Panc1 (cell line): Measurements from ENCODE around the gene ANO9. TPM values are rescaled to one million over a fixed set of nuclear protein-coding genes. Genes with fewer than 3 reads are reported as not detected.
A peak's percentile ranks its signal among the peaks of the same experiment; 100 is the strongest.

Experiments used
- ATAC-seq: fragments of 200-7000 bp; cut with Tn5 transposase; 2 replicates; pipeline ENCODE4 v1.9.1; 2020; ENCODE audit warnings: mild to moderate bottlenecking, moderate library complexity
- BruUV-seq: library from RNA; stranded (reverse); fragments of 400-500 nt; replicated peaks from 2 replicates; lab custom pipeline; 2021; lab: Mats Ljungman, UMichigan
- CTCF ChIA-PET: fragments of 300-600 bp; sonication (Branson Sonifier 250); formaldehyde crosslinking; loops from one replicate; lab custom pipeline; 2022; ENCODE audit warnings: antibody characterized with exemption; lab: Charles Lee
- POLR2A ChIA-PET: fragments of 300-600 bp; sonication (Branson Sonifier 250); formaldehyde crosslinking; loops from one replicate; lab custom pipeline; 2022; ENCODE audit warnings: antibody characterized with exemption; lab: Charles Lee
- DNase-seq: peaks from one replicate; pipeline ENCODE4 v3.0.0-alpha.2; 2010; ENCODE audit warnings: low read depth, low spot score
- H3K27ac ChIP-seq: 2 replicates; pipeline ENCODE4 v1.5.1; 2011; ENCODE audit warnings: mild to moderate bottlenecking, low read length, inconsistent platforms
- H3K27me3 ChIP-seq: fragments of 200-500 bp; sonication (Bioruptor generic); 2 replicates; pipeline ENCODE4 v1.6.0; 2014; ENCODE audit warnings: low read length, inconsistent platforms; ENCODE audit not compliant: control insufficient read depth, insufficient read depth
- H3K36me3 ChIP-seq: fragments of 200-500 bp; sonication (Bioruptor generic); 2 replicates; pipeline ENCODE4 v1.5.1; 2014; ENCODE audit warnings: inconsistent platforms, mild to moderate bottlenecking, low read length, moderate library complexity; ENCODE audit not compliant: control insufficient read depth, insufficient read depth
- H3K4me1 ChIP-seq: 2 replicates; pipeline ENCODE4 v1.5.1; 2011; ENCODE audit warnings: inconsistent platforms, mild to moderate bottlenecking, low read length, moderate library complexity; ENCODE audit not compliant: control insufficient read depth, insufficient read depth
- H3K4me3 ChIP-seq, 2 experiments: 2 replicates each; pipeline ENCODE4 v1.5.1; 2011 to 2012; ENCODE audit warnings: low read depth in 2 of 2, low read length in 2 of 2, mild to moderate bottlenecking in 2 of 2, inconsistent platforms in 1 of 2, moderate library complexity in 1 of 2
- H3K9me3 ChIP-seq: fragments of 200-500 bp; sonication (Bioruptor generic); 2 replicates; pipeline ENCODE4 v1.5.1; 2014; ENCODE audit warnings: low read depth, mild to moderate bottlenecking, inconsistent platforms, low read length, moderate library complexity; ENCODE audit not compliant: control insufficient read depth, insufficient read depth
- POLR2AphosphoS5 ChIP-seq: IDR thresholded peaks from 2 replicates; pipeline ENCODE4 v1.6.1; 2012; ENCODE audit warnings: mild to moderate bottlenecking, low read depth, low read length, moderate library complexity
- SIN3A ChIP-seq: IDR thresholded peaks from 2 replicates; pipeline ENCODE4 v1.6.1; 2012; ENCODE audit warnings: low read depth, mild to moderate bottlenecking, low read length, moderate library complexity, borderline replicate concordance; ENCODE audit not compliant: insufficient read depth
- TCF7L2 ChIP-seq: IDR thresholded peaks from 2 replicates; pipeline ENCODE4 v1.6.1; 2011; ENCODE audit warnings: mild to moderate bottlenecking, low read depth, low read length, inconsistent platforms
- in situ Hi-C: cut with HindIII; loops from 2 replicates; pipeline ENCODE4 v1.10.0; 2016; ENCODE audit warnings: low sequenced_read_pairs, low pct_unique_long_range_greater_than_20kb
- intact Hi-C: fragments of 100-400 bp; cut with micrococcal nuclease; formaldehyde crosslinking; loops from one replicate; pipeline ENCODE4 v1.10.0; 2022; ENCODE audit not compliant: unreplicated experiment
- total RNA-seq: library from RNA; stranded (reverse); gene quantifications from one replicate; pipeline ENCODE4 v1.2.1, GENCODE V29; 2021; ENCODE audit not compliant: unreplicated experiment
- TF ChIP-seq, protein P1 (sequence below): fragments of 450-650 bp; IDR thresholded peaks from 2 replicates; pipeline ENCODE4 v1.5.1; 2017; ENCODE audit warnings: mild to moderate bottlenecking
- TF ChIP-seq, protein P2 (sequence below), 2 experiments: IDR thresholded peaks; 2 replicates each; pipeline ENCODE4 v1.6.1; 2011 to 2012; ENCODE audit warnings: low read depth in 2 of 2, control low read depth in 1 of 2, low read length in 1 of 2, mild to moderate bottlenecking in 1 of 2, moderate library complexity in 1 of 2; ENCODE audit not compliant: insufficient read depth in 1 of 2

Gene ANO9
- total RNA-seq, 1 experiment from 2014 or later, result 61.4 TPM

DNA sequence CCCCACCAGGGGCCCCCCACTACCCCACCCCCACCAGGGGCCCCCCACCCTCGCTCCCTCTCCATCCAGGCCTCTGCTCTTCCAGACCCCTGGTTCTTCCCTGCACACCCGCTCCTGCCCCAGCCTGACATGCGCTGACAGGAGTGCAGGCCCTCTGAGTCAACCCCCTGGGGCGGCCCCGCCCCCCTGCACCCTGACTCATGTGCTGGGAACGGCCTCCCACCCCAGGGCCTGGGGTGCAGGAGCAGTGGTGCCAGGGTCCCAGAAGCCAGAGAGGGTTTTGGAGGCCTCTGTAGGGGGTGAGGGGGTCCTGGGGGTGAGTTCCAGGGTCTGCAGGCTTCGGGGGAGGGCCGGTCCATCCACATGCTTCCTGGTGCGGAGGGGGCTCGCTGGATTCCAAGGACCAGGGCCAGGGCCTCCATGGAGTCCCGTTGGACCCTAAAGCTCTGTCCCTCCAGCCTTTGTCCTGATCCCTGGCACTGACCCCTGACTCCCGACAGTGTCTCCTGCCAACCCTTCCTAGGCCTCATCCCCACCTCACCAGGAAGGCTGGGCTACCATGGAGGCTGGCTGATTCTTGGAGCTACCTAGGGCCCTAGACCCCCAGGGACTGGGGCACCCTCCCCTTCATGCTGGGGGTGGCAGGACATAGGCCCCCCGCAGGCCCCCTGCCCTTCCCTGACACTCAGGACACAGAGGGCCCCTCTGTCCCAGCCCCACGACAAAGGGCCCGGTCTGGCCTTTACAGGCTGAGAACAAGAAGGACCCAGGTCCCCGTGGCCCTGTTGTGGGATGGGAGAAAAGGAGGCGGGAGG, 48.4 kb downstream of the ANO9 start:
- ATAC-seq (peak; percentile 70), DNase-seq (no peak)
- intact Hi-C loops (loop anchor here (5.0 kb wide), 1 partner anchor 54 kb away; no protein-coding TSS in a partner anchor), in situ Hi-C loops (no loop called here)
- Histone ChIP-seq H3K27me3 (no peaks in the 10 kb centered on the region), H3K36me3 (no peaks in the 10 kb centered on the region), H3K4me1 (peaks cover 51% of the 10 kb centered on the region), H3K9me3 (no peaks in the 10 kb centered on the region), H3K27ac (peak overlapping the region; percentile 97), H3K4me3 (peak overlapping the region; percentile 34 to 62)
- ChIA-PET CTCF (no interaction called here), POLR2A (no interaction called here)
- TF ChIP-seq TCF7L2 (no peak), SIN3A (no peak), POLR2AphosphoS5 (peak; percentile 46; the same call in 1 of the 2 replicates)
- TF ChIP-seq, protein P1, sequence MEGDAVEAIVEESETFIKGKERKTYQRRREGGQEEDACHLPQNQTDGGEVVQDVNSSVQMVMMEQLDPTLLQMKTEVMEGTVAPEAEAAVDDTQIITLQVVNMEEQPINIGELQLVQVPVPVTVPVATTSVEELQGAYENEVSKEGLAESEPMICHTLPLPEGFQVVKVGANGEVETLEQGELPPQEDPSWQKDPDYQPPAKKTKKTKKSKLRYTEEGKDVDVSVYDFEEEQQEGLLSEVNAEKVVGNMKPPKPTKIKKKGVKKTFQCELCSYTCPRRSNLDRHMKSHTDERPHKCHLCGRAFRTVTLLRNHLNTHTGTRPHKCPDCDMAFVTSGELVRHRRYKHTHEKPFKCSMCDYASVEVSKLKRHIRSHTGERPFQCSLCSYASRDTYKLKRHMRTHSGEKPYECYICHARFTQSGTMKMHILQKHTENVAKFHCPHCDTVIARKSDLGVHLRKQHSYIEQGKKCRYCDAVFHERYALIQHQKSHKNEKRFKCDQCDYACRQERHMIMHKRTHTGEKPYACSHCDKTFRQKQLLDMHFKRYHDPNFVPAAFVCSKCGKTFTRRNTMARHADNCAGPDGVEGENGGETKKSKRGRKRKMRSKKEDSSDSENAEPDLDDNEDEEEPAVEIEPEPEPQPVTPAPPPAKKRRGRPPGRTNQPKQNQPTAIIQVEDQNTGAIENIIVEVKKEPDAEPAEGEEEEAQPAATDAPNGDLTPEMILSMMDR, result no peak
- no TSS peak for BruUV-seq

DNA sequence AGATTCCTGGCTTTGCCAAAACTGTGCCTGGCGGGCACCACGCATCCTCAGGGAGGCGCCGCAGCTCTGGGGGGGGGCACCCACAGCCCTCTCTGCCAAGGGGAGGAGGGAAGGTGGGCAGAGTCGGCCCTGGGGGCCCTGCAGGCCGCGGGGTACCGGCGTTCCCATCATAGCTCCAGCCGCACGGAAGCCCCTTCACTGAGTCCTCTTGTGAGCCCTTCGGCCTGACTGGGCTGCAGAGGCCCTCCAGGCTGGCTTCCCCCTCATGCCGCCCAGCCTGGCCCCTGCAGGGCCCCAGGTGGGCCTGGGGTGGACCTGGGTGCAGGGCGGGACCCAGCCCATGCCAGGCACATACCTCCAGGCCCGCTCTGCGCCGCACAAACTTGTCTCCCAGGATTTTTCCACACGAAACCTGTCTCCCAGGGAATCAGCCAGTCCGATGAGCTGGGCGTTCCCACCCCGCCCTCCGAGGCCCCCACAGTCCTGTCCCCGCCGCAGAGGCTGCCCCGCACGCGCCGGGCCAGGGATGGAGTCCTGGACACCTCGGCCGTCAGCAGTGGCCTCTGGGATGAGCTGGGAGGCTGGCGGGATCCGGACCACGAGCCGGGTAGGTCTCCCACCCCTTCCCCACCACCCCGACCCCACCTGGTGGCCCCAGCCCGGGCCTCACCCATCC, 49.6 kb downstream of the ANO9 start:
- Histone ChIP-seq H3K27me3 (no peaks in the 10 kb centered on the region), H3K4me1 (peaks cover 51% of the 10 kb centered on the region), H3K36me3 (no peaks in the 10 kb centered on the region), H3K9me3 (no peaks in the 10 kb centered on the region), H3K27ac (no peak overlapping the region; the same call in 1 of the 2 replicates), H3K4me3 (no peak overlapping the region)
- ChIA-PET POLR2A (no interaction called here), CTCF (no interaction called here)
- TF ChIP-seq TCF7L2 (no peak), SIN3A (no peak), POLR2AphosphoS5 (no peak)
- TF ChIP-seq, protein P2, sequence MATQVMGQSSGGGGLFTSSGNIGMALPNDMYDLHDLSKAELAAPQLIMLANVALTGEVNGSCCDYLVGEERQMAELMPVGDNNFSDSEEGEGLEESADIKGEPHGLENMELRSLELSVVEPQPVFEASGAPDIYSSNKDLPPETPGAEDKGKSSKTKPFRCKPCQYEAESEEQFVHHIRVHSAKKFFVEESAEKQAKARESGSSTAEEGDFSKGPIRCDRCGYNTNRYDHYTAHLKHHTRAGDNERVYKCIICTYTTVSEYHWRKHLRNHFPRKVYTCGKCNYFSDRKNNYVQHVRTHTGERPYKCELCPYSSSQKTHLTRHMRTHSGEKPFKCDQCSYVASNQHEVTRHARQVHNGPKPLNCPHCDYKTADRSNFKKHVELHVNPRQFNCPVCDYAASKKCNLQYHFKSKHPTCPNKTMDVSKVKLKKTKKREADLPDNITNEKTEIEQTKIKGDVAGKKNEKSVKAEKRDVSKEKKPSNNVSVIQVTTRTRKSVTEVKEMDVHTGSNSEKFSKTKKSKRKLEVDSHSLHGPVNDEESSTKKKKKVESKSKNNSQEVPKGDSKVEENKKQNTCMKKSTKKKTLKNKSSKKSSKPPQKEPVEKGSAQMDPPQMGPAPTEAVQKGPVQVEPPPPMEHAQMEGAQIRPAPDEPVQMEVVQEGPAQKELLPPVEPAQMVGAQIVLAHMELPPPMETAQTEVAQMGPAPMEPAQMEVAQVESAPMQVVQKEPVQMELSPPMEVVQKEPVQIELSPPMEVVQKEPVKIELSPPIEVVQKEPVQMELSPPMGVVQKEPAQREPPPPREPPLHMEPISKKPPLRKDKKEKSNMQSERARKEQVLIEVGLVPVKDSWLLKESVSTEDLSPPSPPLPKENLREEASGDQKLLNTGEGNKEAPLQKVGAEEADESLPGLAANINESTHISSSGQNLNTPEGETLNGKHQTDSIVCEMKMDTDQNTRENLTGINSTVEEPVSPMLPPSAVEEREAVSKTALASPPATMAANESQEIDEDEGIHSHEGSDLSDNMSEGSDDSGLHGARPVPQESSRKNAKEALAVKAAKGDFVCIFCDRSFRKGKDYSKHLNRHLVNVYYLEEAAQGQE (IDR thresholded peaks at IDR 0.05; ENCODE audit: insufficient read depth in 1 of 2, low read depth in 2 of 2, low read length in 1 of 2), result no peak
- BruUV-seq, result no TSS peak
- in situ Hi-C loops (no loop called here), intact Hi-C loops (loop anchor here (5.0 kb wide), 1 partner anchor 55 kb away; no protein-coding TSS in a partner anchor)
- ATAC-seq (no peak), DNase-seq (no peak)
